SIG-M5 treated with dmso at 0.1 percent for 504 hours (cell line): ENCODE measurements around the gene RBM47.

Source experiments
- DNase-seq: peaks from one replicate; lab custom pipeline; 2025; ENCODE audit not compliant: unreplicated experiment; lab: John Stamatoyannopoulos, UW

The RBM47 gene

DNA sequence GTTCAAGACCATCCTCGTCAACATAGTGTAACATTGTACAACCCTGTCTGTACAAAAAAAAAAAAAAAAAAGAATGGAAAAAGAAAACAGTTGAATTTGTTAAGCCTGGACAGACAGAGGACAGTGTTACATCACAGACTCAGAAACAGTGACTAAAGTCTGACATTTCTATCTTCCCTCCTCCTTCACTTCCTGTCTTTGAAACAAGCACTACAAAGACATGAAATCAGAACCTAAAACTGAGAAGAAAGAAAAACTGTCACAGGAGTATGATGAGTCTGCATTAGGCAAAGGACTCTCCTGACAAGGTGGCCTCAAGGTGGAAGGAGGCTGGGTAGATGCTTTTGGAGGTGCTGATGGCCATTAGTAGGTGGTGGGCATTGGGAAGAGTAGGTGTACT is 126.7 kb downstream of the RBM47 start:
- DNase-seq: peak; percentile 42

DNA sequence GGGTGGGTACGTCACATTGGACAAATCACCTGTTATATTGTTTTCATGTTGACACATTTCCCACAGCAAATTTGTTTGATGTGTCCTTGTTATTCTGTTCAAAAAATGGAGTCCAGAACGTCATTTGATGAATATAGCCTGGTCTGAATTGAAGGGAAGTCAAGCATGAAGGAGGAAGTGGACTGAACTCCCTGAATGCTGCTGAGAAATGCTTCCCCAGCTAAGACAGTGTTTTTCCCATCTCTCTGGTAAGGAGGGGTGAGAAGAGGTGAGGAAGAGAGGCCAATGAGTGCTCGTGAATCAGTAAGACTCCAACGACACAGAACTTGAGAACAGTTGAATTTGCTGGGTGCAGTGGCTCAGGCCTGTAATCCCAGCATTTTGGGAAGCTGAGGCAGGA is 127.4 kb downstream of the RBM47 start:
- DNase-seq: no peak

DNA sequence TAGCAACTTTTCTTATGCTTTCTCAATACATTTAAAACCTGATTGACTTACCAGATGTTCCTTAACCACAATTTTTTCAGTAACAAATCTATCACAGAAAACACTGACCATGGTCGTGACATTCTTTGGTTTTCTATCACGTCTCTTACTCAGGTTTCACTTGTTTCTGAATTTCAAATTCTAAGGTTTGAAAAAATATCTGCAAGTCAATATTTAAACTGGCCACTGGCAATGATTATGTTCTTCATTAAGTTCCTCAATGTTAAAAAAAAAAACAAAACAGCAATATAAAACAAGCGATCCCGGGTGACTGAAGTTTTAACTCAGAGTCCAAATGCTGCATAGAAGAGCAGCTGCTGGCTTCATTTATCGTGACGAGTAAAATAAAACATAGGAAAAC is 128.9 kb downstream of the RBM47 start:
- DNase-seq: no peak

DNA sequence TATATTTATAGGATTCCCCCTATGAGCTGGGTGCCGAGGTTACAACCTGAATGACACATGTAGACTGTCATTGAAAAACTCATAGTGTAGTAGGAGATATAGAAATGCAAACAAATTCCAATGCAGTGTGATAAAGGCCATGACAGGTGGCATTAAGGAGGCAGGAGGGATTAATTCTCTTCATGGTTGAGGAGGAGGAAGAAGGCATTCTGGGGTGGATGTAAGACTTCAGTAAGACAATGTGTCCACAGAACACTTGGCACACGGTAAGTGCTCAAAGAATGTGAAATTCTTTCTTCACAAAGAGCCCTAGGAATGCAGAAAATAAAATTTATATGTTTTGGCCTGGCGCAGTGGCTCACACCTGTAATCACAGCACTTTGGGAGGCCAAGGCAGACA is 136.5 kb downstream of the RBM47 start:
- no peak for DNase-seq

DNA sequence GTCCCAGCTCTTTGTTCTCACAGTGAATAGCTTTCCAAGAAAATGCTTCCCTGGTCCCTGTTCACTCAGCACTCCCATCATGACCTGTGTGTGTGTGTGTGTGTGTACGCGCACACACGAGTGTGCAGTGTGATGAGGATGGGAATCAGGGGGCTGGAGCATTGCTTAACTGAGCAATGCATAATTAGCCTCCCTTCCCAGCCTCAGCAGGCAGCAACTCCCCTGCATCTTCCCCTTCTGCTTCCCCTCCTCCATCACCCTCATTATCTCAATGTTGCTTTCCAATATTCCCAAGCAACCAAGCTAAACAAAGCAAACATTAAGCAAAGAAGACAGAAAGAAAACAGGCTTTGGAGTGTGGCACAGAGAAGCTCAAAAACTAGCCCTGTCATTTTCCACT is 137.0 kb downstream of the RBM47 start:
- DNase-seq: no peak

DNA sequence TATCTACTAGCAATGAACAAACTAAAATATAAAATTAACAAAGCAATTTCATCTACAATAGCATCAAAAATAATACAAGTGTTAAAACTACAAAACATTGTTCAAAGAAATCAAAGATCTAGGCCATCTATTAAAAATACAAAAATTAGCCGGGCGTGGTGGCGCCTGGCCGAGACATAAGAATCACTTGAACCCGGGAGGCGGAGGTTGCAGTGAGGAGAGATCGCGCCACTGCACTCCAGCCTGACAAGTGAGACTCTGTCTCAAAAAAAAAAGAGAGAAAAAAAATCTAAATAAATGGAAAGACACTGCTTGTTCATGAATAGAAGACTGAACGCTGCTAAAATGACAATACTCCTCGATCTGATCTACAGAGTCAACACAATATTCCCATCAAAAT is 139.2 kb downstream of the RBM47 start:
- DNase-seq: no peak

DNA sequence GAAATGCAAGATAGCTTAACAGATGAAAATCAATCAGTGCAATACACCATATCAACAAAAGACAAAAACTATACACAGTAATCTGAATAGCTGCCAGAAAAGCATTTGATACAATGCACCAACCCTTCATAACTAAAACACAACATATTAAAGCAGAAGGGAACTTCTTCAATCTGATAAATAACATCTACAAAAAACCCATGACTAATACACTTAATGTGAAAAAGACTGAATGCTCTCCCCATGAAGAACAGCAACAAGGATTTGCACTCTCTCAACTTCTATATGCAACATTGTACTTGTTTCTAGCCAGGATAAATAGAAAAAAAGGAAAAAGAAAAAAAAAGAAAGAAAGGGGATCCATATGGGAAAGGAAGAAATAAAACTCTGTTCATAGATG is 139.7 kb downstream of the RBM47 start:
- DNase-seq: no peak

DNA sequence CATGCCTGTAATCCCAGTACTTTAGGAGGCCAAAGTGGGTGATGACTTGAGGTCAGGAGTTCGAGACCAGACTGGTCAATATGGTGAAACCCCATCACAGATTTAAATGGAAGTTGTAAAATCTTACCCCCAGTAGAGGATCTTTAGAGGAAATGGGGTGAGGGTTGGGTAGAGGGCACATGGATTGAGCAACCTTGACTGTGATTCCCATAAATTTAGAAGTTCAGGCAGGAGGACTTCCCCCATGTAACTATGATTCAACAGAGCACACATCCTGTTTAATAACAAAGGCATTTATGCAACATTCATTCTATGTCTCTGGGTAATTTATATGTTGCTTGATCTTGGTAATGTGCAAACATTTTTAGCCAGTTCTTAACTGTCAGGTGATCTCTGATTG is 143.1 kb downstream of the RBM47 start:
- DNase-seq: peak; percentile 89

DNA sequence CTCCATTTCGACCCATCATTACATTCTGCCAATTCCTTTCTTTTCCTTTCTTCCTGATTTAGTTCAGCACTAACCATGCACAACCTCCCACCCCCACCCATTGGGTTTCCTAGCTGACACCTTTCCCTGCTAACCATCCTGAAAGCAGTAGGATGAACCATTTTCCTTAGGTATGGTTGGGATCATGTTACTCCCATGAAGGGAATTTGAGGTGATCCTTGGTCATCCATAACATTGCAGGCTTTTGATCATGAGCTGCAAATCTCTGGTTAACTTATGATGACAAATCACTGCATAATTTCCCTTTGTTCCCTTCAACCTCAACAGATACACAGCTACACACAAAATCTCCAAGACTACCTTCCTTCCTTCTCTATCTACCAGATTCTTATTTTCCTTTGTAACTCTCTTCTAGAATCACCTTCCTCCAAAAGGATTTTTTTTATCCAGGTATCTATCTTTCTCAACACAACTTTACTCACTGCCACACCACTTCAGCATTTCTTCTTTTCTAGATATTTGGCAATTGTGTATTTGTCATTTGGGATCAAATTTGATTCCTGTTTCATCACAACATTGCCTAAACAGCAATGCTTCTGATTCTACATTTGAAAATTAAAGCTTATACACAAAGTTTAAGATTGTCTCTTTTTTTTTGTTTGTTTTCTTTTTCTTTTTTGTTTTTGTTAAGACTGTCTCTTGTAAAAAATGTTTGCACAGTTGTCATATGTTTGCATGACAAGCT is 145.1 kb downstream of the RBM47 start:
- no peak for DNase-seq

DNA sequence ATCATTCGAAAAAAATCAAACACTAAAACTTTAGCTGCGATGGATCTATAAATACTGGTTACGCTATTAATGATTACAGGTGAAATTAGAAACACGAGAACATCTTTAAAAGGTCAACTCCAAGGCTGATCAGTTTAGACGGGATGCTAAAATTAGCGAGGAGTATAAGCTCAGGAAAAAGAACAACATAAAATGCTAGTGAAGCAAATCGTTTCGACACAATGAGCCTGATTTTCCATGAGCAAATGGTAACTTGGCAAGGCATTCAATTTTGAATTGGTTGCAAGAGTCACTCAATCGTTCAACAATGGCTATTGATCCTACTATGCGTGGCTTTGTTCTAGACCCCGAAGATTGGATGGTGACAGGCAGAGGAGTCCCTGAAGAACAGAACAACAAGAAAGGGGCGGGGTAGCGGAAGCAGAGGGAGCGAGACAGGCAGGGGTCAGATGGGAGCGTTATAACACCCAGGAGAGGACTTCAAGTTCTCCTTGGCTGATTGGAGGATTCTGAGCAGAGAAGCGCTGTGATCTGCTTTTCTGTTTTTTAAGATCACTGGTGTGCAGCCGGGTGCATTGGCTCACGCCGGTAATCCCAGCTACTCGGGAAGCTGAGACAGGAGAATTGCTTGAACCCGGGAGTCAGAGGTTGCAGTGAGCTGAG is 146.5 kb downstream of the RBM47 start:
- DNase-seq: no peak

DNA sequence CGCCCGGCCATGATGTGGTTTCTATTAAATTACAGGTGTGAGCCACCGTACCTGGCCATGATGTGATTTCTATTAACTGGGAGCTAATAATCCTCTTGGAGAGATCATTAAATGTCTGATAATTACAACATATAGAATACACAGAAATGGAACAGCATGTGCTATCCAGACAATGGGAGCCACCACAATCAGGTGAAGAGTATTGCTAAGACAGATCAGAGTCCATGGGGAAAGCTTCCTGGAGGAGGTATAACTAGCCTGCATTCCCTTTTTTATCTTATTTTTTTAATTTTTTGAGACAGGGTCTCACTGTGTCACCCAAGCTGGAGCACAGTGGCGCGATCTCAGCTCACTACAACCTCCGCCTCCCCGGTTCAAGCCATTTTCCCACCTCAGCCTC is 147.7 kb downstream of the RBM47 start:
- no peak for DNase-seq

DNA sequence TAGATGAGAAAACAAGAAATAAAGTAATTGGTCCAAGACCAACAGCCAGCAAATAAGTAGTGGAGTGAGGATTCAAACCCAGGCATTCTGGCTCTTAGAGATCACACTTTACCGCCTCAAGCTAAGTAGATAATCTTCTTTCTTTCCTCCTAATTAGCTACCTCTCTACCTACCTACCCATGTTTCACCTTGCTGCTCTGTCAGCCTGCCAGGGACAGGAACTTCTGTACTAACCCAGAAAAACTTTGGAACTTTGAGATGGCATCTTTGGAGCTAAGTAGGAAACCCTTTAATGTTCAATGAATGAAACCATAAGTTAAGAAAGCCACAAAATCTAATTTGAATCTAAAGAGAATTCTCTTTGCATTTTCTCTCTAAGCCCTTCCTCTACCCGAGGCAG is 149.4 kb downstream of the RBM47 start:
- DNase-seq: no peak

DNA sequence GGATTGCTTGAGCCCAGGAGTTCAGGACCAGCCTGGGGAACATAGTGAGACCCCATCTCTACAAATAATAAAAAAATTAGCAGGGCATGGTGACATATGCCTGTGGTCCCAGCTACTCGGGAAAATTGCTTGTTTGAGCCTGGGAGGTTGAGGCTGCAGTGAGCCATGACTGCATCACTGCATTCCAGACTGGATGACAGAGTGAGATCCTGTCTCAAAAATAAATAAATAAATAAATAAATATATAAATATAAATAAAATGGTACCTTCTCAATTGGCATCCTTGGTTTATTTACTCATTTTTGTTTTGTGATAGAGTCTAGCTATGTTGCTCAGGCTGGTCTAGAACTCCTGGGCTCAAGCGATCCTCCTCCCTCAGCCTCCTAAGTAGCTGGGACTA is 150.3 kb downstream of the RBM47 start:
- no peak for DNase-seq

DNA sequence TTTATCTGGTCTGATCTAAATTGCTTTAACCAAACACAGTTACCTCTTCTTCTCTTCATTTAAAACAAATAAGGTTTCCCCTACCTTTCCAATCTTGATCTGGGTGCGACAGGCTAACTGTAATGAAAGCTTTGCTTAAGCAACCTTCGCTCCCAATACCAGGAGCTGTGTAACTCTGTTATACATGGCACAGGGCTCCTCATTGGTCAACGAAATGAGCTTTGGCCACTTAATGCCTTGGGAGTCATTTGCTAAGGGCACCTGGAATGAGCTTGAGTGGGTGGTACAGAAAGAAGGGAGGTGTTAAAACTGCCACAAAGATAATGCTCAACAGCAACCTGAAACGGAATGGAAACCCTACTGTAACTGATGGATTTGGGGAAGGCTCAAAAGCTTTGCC is 154.1 kb downstream of the RBM47 start:
- no peak for DNase-seq

DNA sequence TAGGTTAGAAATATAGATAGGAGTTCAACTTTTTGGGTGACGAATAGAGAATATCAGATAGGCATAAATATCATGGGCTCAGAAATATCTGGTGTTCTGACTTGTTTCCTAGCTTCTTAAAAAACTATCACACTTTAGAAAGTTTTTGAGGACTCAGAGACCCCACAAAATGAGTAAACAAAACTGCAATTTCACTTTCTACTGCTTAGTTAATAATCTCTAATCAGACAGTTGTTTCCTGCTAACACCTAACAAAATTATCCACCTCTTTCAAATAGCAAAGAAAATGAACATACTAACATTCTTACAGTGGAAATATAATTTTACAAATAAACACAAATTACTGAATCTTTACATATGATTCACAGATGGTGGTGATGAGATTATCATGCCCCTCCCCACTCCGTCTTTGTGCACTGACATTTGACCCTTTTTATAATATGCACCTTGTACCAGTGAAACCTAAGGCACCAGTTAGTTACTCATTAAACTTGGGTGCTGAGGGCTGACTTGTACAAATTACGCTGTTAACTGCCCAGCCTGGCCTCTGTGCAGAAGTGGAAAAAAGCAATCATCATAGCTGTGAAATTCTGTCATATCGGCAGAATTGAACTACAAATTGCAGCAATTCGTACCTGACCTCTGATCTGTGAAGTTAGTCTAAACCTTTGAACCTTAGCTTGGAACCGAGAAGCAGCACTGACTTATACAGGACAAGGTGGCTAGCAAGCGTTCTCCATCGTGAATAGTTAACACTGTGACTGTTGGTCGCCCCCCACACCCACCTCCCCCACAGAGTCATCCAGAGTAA is 155.9 kb downstream of the RBM47 start:
- DNase-seq: no peak

DNA sequence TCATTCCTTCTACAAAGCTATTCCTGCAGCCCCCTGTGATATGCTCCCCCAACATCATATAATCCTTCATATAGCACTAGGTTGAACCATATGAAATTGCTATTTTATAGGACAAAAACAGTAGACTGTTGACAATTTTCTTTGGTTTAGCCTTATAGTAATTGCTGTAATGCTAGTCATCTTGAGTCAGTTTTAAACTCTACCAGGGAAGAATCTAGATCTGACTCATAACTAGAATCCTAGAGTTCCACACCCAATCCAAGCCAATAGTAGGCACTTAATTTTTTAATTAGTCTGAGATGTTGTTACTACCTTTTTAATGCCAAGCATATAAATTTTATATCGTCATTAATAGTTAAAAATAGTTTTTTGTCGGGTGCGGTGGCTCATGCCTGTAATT is 157.7 kb downstream of the RBM47 start:
- DNase-seq: no peak

DNA sequence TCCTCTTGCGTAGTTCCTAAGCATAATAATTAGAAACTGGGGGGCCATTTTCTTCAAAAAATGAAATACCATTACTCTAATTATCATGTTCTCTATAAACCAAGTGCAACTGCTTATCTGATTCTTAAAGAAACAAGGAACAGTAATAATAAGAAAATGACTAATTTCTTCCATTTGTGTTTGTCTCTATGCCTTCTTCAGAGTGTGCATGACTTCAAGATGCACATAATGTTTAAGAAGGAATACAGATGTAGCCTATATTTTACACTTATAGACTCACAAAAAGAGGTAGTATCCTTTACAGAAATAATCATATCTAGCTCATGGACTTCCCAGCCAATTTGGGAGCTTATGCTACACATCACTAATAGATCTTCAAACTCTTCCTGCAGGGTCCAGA is 162.9 kb downstream of the RBM47 start:
- no peak for DNase-seq

DNA sequence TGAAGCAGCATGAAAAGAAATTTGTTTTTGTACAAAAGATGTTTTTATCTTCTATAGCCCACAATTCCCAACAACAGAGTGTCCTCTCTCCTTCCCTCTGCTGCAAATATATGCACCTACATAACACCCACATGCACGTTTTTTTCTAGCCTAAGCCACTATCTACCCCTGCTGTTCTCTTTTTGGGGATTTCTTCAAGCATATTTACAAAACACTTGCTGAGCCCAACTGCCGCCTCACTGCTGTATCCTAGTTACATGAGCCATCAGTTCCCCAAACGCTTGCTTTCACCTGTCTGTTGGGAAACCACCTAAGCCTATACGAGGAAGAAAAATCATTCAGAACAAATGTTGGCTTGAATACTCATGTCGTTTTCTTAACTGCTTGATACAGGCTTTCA is 167.3 kb downstream of the RBM47 start:
- no peak for DNase-seq

DNA sequence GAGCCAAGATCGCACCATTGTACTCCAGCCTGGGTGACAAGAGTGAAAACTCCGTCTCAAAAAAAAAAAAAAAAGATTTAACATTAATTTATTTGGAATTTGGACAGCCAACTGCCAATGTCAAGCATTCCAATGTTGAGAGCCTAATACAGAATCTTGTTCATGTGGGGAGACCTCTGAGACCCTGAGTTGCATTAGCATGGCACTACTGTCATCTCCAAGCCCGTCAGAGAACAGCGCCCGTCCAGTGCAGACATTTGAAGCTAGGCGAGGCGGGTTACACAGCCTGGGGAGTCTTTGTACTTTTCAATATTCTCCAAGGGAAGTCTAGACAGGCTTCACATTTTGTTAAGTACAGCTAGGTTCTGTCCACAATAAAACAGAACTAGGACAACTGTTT is 167.8 kb downstream of the RBM47 start:
- DNase-seq: no peak

DNA sequence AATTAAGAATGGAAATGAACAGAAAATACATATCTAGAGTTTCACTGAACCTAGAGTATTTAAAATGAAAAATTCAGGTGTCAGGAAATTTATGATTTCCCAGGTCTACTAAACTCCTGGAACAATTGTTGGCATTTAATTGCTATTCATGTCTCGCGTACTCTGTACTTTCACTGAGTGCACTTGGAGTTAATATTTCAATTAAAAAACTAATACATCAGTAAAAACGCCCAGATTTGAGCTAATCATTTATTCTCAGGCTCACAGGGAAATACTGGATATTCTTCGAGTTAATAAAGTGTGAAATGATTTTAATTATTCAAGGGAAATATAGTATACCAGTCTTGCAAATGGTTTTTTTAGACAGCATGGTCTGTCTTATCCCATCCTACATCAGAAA is 168.6 kb downstream of the RBM47 start:
- DNase-seq: no peak

DNA sequence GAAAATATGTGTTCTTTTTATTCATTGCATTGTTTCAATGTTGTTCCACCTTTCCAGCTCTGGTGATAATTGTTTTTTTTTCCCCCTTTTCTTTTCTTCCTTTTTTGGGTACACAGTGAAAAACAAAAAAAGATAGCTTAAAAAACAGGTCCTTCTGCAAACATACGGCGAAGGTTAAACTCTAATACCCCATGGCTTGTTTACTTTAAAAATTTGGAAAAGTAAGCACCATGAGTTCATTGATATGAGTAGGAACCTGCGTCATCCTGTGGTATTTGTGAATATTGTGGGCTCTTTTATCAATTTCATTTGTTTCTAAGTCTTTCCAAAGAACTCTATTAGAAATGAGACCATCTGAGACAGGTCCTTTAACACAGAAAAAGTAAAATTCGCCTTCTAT is 171.0 kb downstream of the RBM47 start:
- no peak for DNase-seq

DNA sequence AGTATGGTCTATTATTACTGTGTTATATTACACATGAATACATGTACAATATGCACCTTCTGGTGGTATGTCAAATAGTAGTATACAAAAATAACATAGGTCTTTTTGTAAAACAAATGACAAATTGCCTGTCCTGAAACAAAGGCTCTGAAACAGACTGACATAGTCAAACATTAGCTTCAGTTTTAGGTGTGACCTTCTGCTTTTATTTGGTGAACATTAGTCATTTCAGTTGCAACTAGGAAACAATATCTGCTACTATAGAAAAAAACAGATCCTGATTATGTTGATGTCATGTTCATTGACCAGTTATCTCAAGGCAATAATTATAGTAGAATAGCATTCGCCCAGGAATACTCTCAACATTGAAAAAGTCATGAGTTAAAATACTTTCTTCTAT is 171.6 kb downstream of the RBM47 start:
- DNase-seq: no peak
